ENCODE measurements around the gene CERS5.
A peak's percentile ranks its signal among the peaks of the same experiment; 100 is the strongest.
"Not testable (repeated sequence)": the region's sequence is repeated elsewhere in the genome, so short reads cannot be mapped to it uniquely, and the experiment has no call there.

CERS5 gene

GRCh38 chr12:50086148-50086547, 81.0 kb downstream of the CERS5 start:
- FAIRE-seq (no peak), DNase-seq (ENCODE audit: insufficient read length, low spot score) (no peak)
- TF ChIP-seq PAX5 (IDR thresholded peaks at IDR 0.05; ENCODE audit: insufficient read depth, low read length, severe bottlenecking) = no peak
- TF ChIP-seq POLR2AphosphoS5 (IDR thresholded peaks at IDR 0.05; ENCODE audit: low read depth, low read length) = no peak
- TF ChIP-seq TAF1 (IDR thresholded peaks at IDR 0.05; ENCODE audit: low read depth, low read length) = no peak
- no peak for TF ChIP-seq POU2F2 (IDR thresholded peaks at IDR 0.05; ENCODE audit: low read depth, low read length)
- no peak for TF ChIP-seq POLR2A (IDR thresholded peaks at IDR 0.05; ENCODE audit: low read depth, low read length)
- no peak for TF ChIP-seq SPI1 (IDR thresholded peaks at IDR 0.05; ENCODE audit: low read depth, low read length)

- no peak for TF ChIP-seq SPI1 (IDR thresholded peaks at IDR 0.05; ENCODE audit: low read depth, low read length)
- no peak for TF ChIP-seq POLR2A (IDR thresholded peaks at IDR 0.05; ENCODE audit: low read depth, low read length)
- TF ChIP-seq PAX5 (IDR thresholded peaks at IDR 0.05; ENCODE audit: insufficient read depth, low read length, severe bottlenecking) = no peak
- no peak for TF ChIP-seq POLR2AphosphoS5 (IDR thresholded peaks at IDR 0.05; ENCODE audit: low read depth, low read length)
- FAIRE-seq (no peak), DNase-seq (ENCODE audit: insufficient read length, low spot score) (no peak)
These were observed 81.5 kb downstream of the CERS5 start for GRCh38 chr12:50085615-50086072.

GRCh38 chr12:50084775-50085614, 82.2 kb downstream of the CERS5 start, which contains the start of gene SMARCD1:
TSS of gene SMARCD1 (plus strand) at chr12:50085342. CDS start at chr12:50085370, 28 bp downstream.
- TF ChIP-seq POU2F2 (IDR thresholded peaks at IDR 0.05; ENCODE audit: low read depth, low read length) (no peak), POLR2AphosphoS5 (IDR thresholded peaks at IDR 0.05; ENCODE audit: low read depth, low read length) (peak; percentile 65), PAX5 (IDR thresholded peaks at IDR 0.05; ENCODE audit: insufficient read depth, low read length, severe bottlenecking) (no peak), TAF1 (IDR thresholded peaks at IDR 0.05; ENCODE audit: low read depth, low read length) (peak; percentile 19), POLR2A (IDR thresholded peaks at IDR 0.05; ENCODE audit: low read depth, low read length) (peak; percentile 54; the same call in 1 of the 2 replicates), SPI1 (IDR thresholded peaks at IDR 0.05; ENCODE audit: low read depth, low read length) (no peak)
- DNase-seq (ENCODE audit: insufficient read length, low spot score) = peak; percentile 90
- peak; percentile 75 for FAIRE-seq

- DNase-seq (ENCODE audit: insufficient read length, low spot score); FAIRE-seq: not testable (repeated sequence)
These were observed 82.8 kb downstream of the CERS5 start for GRCh38 chr12:50084409-50084774.

GRCh38 chr12:50083301-50083700, 83.9 kb downstream of the CERS5 start:
- FAIRE-seq = no peak
- no peak for TF ChIP-seq POLR2A (IDR thresholded peaks at IDR 0.05; ENCODE audit: low read depth, low read length)
- TF ChIP-seq PAX5 (IDR thresholded peaks at IDR 0.05; ENCODE audit: insufficient read depth, low read length, severe bottlenecking) = no peak
- no peak for TF ChIP-seq SPI1 (IDR thresholded peaks at IDR 0.05; ENCODE audit: low read depth, low read length)
- no peak for TF ChIP-seq TAF1 (IDR thresholded peaks at IDR 0.05; ENCODE audit: low read depth, low read length)
- TF ChIP-seq POLR2AphosphoS5 (IDR thresholded peaks at IDR 0.05; ENCODE audit: low read depth, low read length) = no peak
- TF ChIP-seq POU2F2 (IDR thresholded peaks at IDR 0.05; ENCODE audit: low read depth, low read length) = no peak
- DNase-seq (ENCODE audit: insufficient read length, low spot score) = no peak

- DNase-seq (ENCODE audit: insufficient read length, low spot score) (no peak), FAIRE-seq (no peak)
- TF ChIP-seq TAF1 (IDR thresholded peaks at IDR 0.05; ENCODE audit: low read depth, low read length) (no peak), POLR2AphosphoS5 (IDR thresholded peaks at IDR 0.05; ENCODE audit: low read depth, low read length) (no peak), POLR2A (IDR thresholded peaks at IDR 0.05; ENCODE audit: low read depth, low read length) (no peak), PAX5 (IDR thresholded peaks at IDR 0.05; ENCODE audit: insufficient read depth, low read length, severe bottlenecking) (no peak), SPI1 (IDR thresholded peaks at IDR 0.05; ENCODE audit: low read depth, low read length) (no peak)
These were observed 84.5 kb downstream of the CERS5 start for GRCh38 chr12:50082644-50083043.

GRCh38 chr12:50081096-50081808, 85.9 kb downstream of the CERS5 start:
- TF ChIP-seq SPI1 (IDR thresholded peaks at IDR 0.05; ENCODE audit: low read depth, low read length) (no peak), POLR2AphosphoS5 (IDR thresholded peaks at IDR 0.05; ENCODE audit: low read depth, low read length) (no peak), TAF1 (IDR thresholded peaks at IDR 0.05; ENCODE audit: low read depth, low read length) (no peak), POLR2A (IDR thresholded peaks at IDR 0.05; ENCODE audit: low read depth, low read length) (no peak), POU2F2 (IDR thresholded peaks at IDR 0.05; ENCODE audit: low read depth, low read length) (no peak), PAX5 (IDR thresholded peaks at IDR 0.05; ENCODE audit: insufficient read depth, low read length, severe bottlenecking) (no peak)
- DNase-seq (ENCODE audit: insufficient read length, low spot score) (no peak), FAIRE-seq (no peak)

GRCh38 chr12:50079771-50080170, 87.4 kb downstream of the CERS5 start:
- no peak for TF ChIP-seq PAX5 (IDR thresholded peaks at IDR 0.05; ENCODE audit: insufficient read depth, low read length, severe bottlenecking)
- TF ChIP-seq POLR2A (IDR thresholded peaks at IDR 0.05; ENCODE audit: low read depth, low read length) = no peak
- TF ChIP-seq POLR2AphosphoS5 (IDR thresholded peaks at IDR 0.05; ENCODE audit: low read depth, low read length) = no peak
- no peak for TF ChIP-seq TAF1 (IDR thresholded peaks at IDR 0.05; ENCODE audit: low read depth, low read length)
- no peak for TF ChIP-seq POU2F2 (IDR thresholded peaks at IDR 0.05; ENCODE audit: low read depth, low read length)
- no peak for TF ChIP-seq SPI1 (IDR thresholded peaks at IDR 0.05; ENCODE audit: low read depth, low read length)
- no peak for FAIRE-seq
- DNase-seq (ENCODE audit: insufficient read length, low spot score) = no peak

Data from GM12891 (cell line).